Endothelial cell of hepatic sinusoid (primary cell): ENCODE results near the gene SNTA1.
"Not testable (repeated sequence)": the region's sequence is repeated elsewhere in the genome, so short reads cannot be mapped to it uniquely, and the experiment has no call there.

ENCODE experiments used
- in situ Hi-C: cut with HindIII; loops from 2 replicates; pipeline ENCODE4 v1.10.0; 2017; ENCODE audit warnings: low sequenced_read_pairs

SNTA1 gene

GRCh38 chr20:33433465-33434234, 9.9 kb downstream of the SNTA1 start:
- in situ Hi-C loops: no loop called here

- in situ Hi-C loops: no loop called here
Observed at GRCh38 chr20:33431797-33432381, 11.7 kb downstream of the SNTA1 start.

GRCh38 chr20:33423875-33424274, 19.7 kb downstream of the SNTA1 start:
- in situ Hi-C loops: not testable (repeated sequence)

GRCh38 chr20:33423141-33423834, 20.3 kb downstream of the SNTA1 start:
- in situ Hi-C loops: no loop called here

GRCh38 chr20:33419140-33419974, 24.2 kb downstream of the SNTA1 start:
- in situ Hi-C loops: no loop called here

GRCh38 chr20:33418033-33418432, 25.5 kb downstream of the SNTA1 start:
- in situ Hi-C loops: no loop called here

- in situ Hi-C loops: no loop called here
Observed at GRCh38 chr20:33415948-33416347, 27.6 kb downstream of the SNTA1 start.

- in situ Hi-C loops: no loop called here
Observed at GRCh38 chr20:33412484-33412838, 31.1 kb downstream of the SNTA1 start.

- in situ Hi-C loops: no loop called here
Observed at GRCh38 chr20:33411711-33412483, 31.7 kb downstream of the SNTA1 start.

- in situ Hi-C loops: no loop called here
Observed at GRCh38 chr20:33411242-33411641, 32.3 kb downstream of the SNTA1 start.

GRCh38 chr20:33410081-33410742, 33.4 kb downstream of the SNTA1 start:
- in situ Hi-C loops: no loop called here

- in situ Hi-C loops: no loop called here
Observed at GRCh38 chr20:33408716-33409654, 34.6 kb downstream of the SNTA1 start.

- in situ Hi-C loops: no loop called here
Observed at GRCh38 chr20:33408313-33408712, 35.2 kb downstream of the SNTA1 start.

GRCh38 chr20:33407796-33408195, 35.8 kb downstream of the SNTA1 start:
- in situ Hi-C loops: no loop called here

- in situ Hi-C loops: no loop called here
Observed at GRCh38 chr20:33407251-33407650, 36.3 kb downstream of the SNTA1 start.

GRCh38 chr20:33404281-33404680, 39.3 kb downstream of the SNTA1 start:
- in situ Hi-C loops: no loop called here

- in situ Hi-C loops: no loop called here
Observed at GRCh38 chr20:33401921-33402369, 41.6 kb downstream of the SNTA1 start.

GRCh38 chr20:33401184-33401920, 42.2 kb downstream of the SNTA1 start, which contains the start of gene CDK5RAP1:
Gene CDK5RAP1, minus strand, starts transcription at chr20:33401519. Its CDS starts 4,455 bp downstream, at chr20:33397064.
- in situ Hi-C loops: no loop called here
